Measurements from ENCODE around the gene POU2F1. TPM values are rescaled to one million over a fixed set of nuclear protein-coding genes. Genes with fewer than 3 reads are reported as not detected.

Gene POU2F1
- total RNA-seq, 1 experiment from 2014 or later: 25.3 TPM

GRCh38 chr1:167416506-167416905 is 195.8 kb downstream of the POU2F1 start:
- H3K4me3 Mint-ChIP-seq (ENCODE audit: low read depth, unreplicated experiment): no peak overlapping the region
- CTCF ChIA-PET: no interaction called here
- H3K27ac Mint-ChIP-seq (ENCODE audit: unreplicated experiment): no peak overlapping the region
- peaks cover 9% of the 10 kb centered on the region for H3K36me3 Mint-ChIP-seq (ENCODE audit: insufficient read depth, unreplicated experiment)
- intact Hi-C loops (cut with micrococcal nuclease; ENCODE audit: unreplicated experiment): no loop called here
- no peak for TF ChIP-seq CTCF (IDR thresholded peaks at IDR 0.05; ENCODE audit: unreplicated experiment)
- BruUV-seq (replicated peaks): no TSS peak
- no peaks in the 10 kb centered on the region for H3K4me1 Mint-ChIP-seq (ENCODE audit: low read depth, unreplicated experiment)
- no peaks in the 10 kb centered on the region for H3K27me3 Mint-ChIP-seq (ENCODE audit: unreplicated experiment)
- no peaks in the 10 kb centered on the region for H3K9me3 Mint-ChIP-seq (ENCODE audit: low read depth, unreplicated experiment)
- no peak for DNase-seq

- CTCF ChIA-PET: no interaction called here
- Mint-ChIP-seq H3K4me3 (ENCODE audit: low read depth, unreplicated experiment) (no peak overlapping the region), H3K4me1 (ENCODE audit: low read depth, unreplicated experiment) (no peaks in the 10 kb centered on the region), H3K9me3 (ENCODE audit: low read depth, unreplicated experiment) (no peaks in the 10 kb centered on the region), H3K36me3 (ENCODE audit: insufficient read depth, unreplicated experiment) (peaks cover 4% of the 10 kb centered on the region), H3K27ac (ENCODE audit: unreplicated experiment) (no peak overlapping the region), H3K27me3 (ENCODE audit: unreplicated experiment) (no peaks in the 10 kb centered on the region)
- intact Hi-C loops (cut with micrococcal nuclease; ENCODE audit: unreplicated experiment): no loop called here
- no peak for DNase-seq
- no peak for TF ChIP-seq CTCF (IDR thresholded peaks at IDR 0.05; ENCODE audit: unreplicated experiment)
- BruUV-seq (replicated peaks): no TSS peak
These were observed 197.7 kb downstream of the POU2F1 start for GRCh38 chr1:167418391-167418790.

- Mint-ChIP-seq H3K27ac (ENCODE audit: unreplicated experiment) (no peak overlapping the region), H3K9me3 (ENCODE audit: low read depth, unreplicated experiment) (no peaks in the 10 kb centered on the region), H3K4me3 (ENCODE audit: low read depth, unreplicated experiment) (no peak overlapping the region), H3K36me3 (ENCODE audit: insufficient read depth, unreplicated experiment) (peaks cover 4% of the 10 kb centered on the region), H3K27me3 (ENCODE audit: unreplicated experiment) (no peaks in the 10 kb centered on the region), H3K4me1 (ENCODE audit: low read depth, unreplicated experiment) (no peaks in the 10 kb centered on the region)
- TF ChIP-seq CTCF (IDR thresholded peaks at IDR 0.05; ENCODE audit: unreplicated experiment): no peak
- CTCF ChIA-PET: no interaction called here
- intact Hi-C loops (cut with micrococcal nuclease; ENCODE audit: unreplicated experiment): no loop called here
- DNase-seq: no peak
- no TSS peak for BruUV-seq (replicated peaks)
These were observed 198.6 kb downstream of the POU2F1 start for GRCh38 chr1:167419245-167419644.

- TF ChIP-seq CTCF (IDR thresholded peaks at IDR 0.05; ENCODE audit: unreplicated experiment): no peak
- intact Hi-C loops (cut with micrococcal nuclease; ENCODE audit: unreplicated experiment): no loop called here
- DNase-seq: no peak
- CTCF ChIA-PET: no interaction called here
- no TSS peak for BruUV-seq (replicated peaks)
- no peak overlapping the region for H3K4me3 Mint-ChIP-seq (ENCODE audit: low read depth, unreplicated experiment)
- H3K4me1 Mint-ChIP-seq (ENCODE audit: low read depth, unreplicated experiment): no peaks in the 10 kb centered on the region
- no peaks in the 10 kb centered on the region for H3K9me3 Mint-ChIP-seq (ENCODE audit: low read depth, unreplicated experiment)
- H3K36me3 Mint-ChIP-seq (ENCODE audit: insufficient read depth, unreplicated experiment): peaks cover 4% of the 10 kb centered on the region
- H3K27me3 Mint-ChIP-seq (ENCODE audit: unreplicated experiment): no peaks in the 10 kb centered on the region
- H3K27ac Mint-ChIP-seq (ENCODE audit: unreplicated experiment): no peak overlapping the region
These were observed 199.8 kb downstream of the POU2F1 start for GRCh38 chr1:167420510-167420909.
